H9 (cell line): ENCODE results near the gene MAP3K10. TPM values are rescaled to one million over a fixed set of nuclear protein-coding genes. Genes with fewer than 3 reads are reported as not detected.

Experiments used
- DNase-seq: peaks from one replicate; pipeline ENCODE4 v3.0.0-alpha.2; 2017
- H2AFZ ChIP-seq: one replicate; pipeline ENCODE4 v1.6.1; 2013; ENCODE audit warnings: mild to moderate bottlenecking, low read length, control low read depth, moderate library complexity
- H2AK5ac ChIP-seq: 2 replicates; pipeline ENCODE4 v1.6.1; 2013; ENCODE audit warnings: low read length, control low read depth, mixed read lengths; ENCODE audit not compliant: insufficient read length
- H2BK120ac ChIP-seq: one replicate; pipeline ENCODE4 v1.6.1; 2013; ENCODE audit warnings: low read depth, mild to moderate bottlenecking, low read length, control low read depth, inconsistent platforms; ENCODE audit not compliant: poor library complexity, severe bottlenecking
- H2BK12ac ChIP-seq: 2 replicates; pipeline ENCODE4 v1.6.1; 2013; ENCODE audit warnings: low read length, control low read depth, mixed read lengths, low read depth; ENCODE audit not compliant: insufficient read length
- H2BK15ac ChIP-seq: 2 replicates; pipeline ENCODE4 v1.6.1; 2013; ENCODE audit warnings: low read depth, low read length, control low read depth
- H2BK20ac ChIP-seq: one replicate; pipeline ENCODE4 v1.6.1; 2013; ENCODE audit warnings: low read depth, mild to moderate bottlenecking, low read length, control low read depth, inconsistent platforms; ENCODE audit not compliant: poor library complexity, severe bottlenecking
- H2BK5ac ChIP-seq: 2 replicates; pipeline ENCODE4 v1.6.1; 2013; ENCODE audit warnings: low read length, control low read depth, mixed read lengths; ENCODE audit not compliant: insufficient read length
- H3K14ac ChIP-seq: 2 replicates; pipeline ENCODE4 v1.6.1; 2013; ENCODE audit warnings: low read length, control low read depth; ENCODE audit not compliant: insufficient read depth
- H3K18ac ChIP-seq: 2 replicates; pipeline ENCODE4 v1.6.1; 2013; ENCODE audit warnings: low read depth, mild to moderate bottlenecking, mixed read lengths, low read length, control low read depth; ENCODE audit not compliant: insufficient read length
- H3K23ac ChIP-seq: 2 replicates; pipeline ENCODE4 v1.6.1; 2013; ENCODE audit warnings: low read length, control low read depth, mixed read lengths, low read depth; ENCODE audit not compliant: insufficient read length
- H3K23me2 ChIP-seq: 2 replicates; pipeline ENCODE4 v1.6.1; 2013; ENCODE audit warnings: low read depth, mild to moderate bottlenecking, mixed read lengths, low read length, control low read depth; ENCODE audit not compliant: insufficient read length, poor library complexity, severe bottlenecking
- H3K27ac ChIP-seq: 2 replicates; pipeline ENCODE4 v1.5.1; 2013; ENCODE audit warnings: low read length, control low read depth, mixed read lengths, low read depth; ENCODE audit not compliant: insufficient read length
- H3K27me3 ChIP-seq: 2 replicates; pipeline ENCODE4 v1.6.1; 2013; ENCODE audit warnings: low read length, control low read depth, inconsistent platforms; ENCODE audit not compliant: insufficient read depth
- H3K4ac ChIP-seq: 2 replicates; pipeline ENCODE4 v1.6.1; 2013; ENCODE audit warnings: low read depth, mild to moderate bottlenecking, control low read depth, inconsistent platforms, low read length, moderate library complexity
- H3K4me1 ChIP-seq: 2 replicates; pipeline ENCODE4 v1.6.1; 2013; ENCODE audit warnings: low read length, control low read depth, inconsistent platforms; ENCODE audit not compliant: insufficient read depth
- H3K4me2 ChIP-seq: 2 replicates; pipeline ENCODE4 v1.6.1; 2013; ENCODE audit warnings: low read length, control low read depth, mixed read lengths; ENCODE audit not compliant: insufficient read length, insufficient read depth
- H3K56ac ChIP-seq: 2 replicates; pipeline ENCODE4 v1.6.1; 2013; ENCODE audit warnings: low read depth, mild to moderate bottlenecking, mixed read lengths, low read length, control low read depth; ENCODE audit not compliant: insufficient read length
- H3K79me1 ChIP-seq: 2 replicates; pipeline ENCODE4 v1.6.1; 2013; ENCODE audit warnings: low read depth, mild to moderate bottlenecking, moderate library complexity, low read length, control low read depth, inconsistent platforms; ENCODE audit not compliant: insufficient read depth, poor library complexity, severe bottlenecking
- H3K79me2 ChIP-seq: 2 replicates; pipeline ENCODE4 v1.6.1; 2013; ENCODE audit warnings: low read length, control low read depth, inconsistent platforms; ENCODE audit not compliant: insufficient read depth
- H3K9ac ChIP-seq: 2 replicates; pipeline ENCODE4 v1.6.1; 2013; ENCODE audit warnings: low read length, control low read depth, mixed read lengths; ENCODE audit not compliant: insufficient read length; ENCODE audit errors: extremely low read depth
- H3K9me3 ChIP-seq: one replicate; pipeline ENCODE4 v1.6.1; 2013; ENCODE audit warnings: low read depth, low read length, inconsistent platforms; ENCODE audit not compliant: control insufficient read depth
- H3T11ph ChIP-seq: one replicate; pipeline ENCODE4 v1.6.1; 2013; ENCODE audit warnings: mild to moderate bottlenecking, low read length, control low read depth, inconsistent platforms
- H4K20me1 ChIP-seq: one replicate; pipeline ENCODE4 v1.6.1; 2013; ENCODE audit not compliant: control insufficient read depth, insufficient read length, insufficient read depth
- H4K5ac ChIP-seq: 2 replicates; pipeline ENCODE4 v1.6.1; 2013; ENCODE audit warnings: low read depth, mild to moderate bottlenecking, mixed read lengths, low read length, control low read depth; ENCODE audit not compliant: insufficient read length
- H4K8ac ChIP-seq: replicated peaks from 2 replicates; pipeline ENCODE4 v1.6.1; 2013; ENCODE audit warnings: low read length, control low read depth, mixed read lengths, low read depth; ENCODE audit not compliant: insufficient read length
- H4K91ac ChIP-seq: 2 replicates; pipeline ENCODE4 v1.6.1; 2013; ENCODE audit warnings: low read depth, mild to moderate bottlenecking, moderate library complexity, mixed read lengths, low read length, control low read depth; ENCODE audit not compliant: insufficient read length
- H3K27ac Mint-ChIP-seq, 3 experiments: 2 replicates in 2 of 3; 3 replicates in 1 of 3; pipeline ENCODE4 v1.8.0; 2020 to 2021; ENCODE audit warnings: mixed read lengths in 3 of 3, mild to moderate bottlenecking in 1 of 3, moderate library complexity in 1 of 3
- H3K27me3 Mint-ChIP-seq: 2 replicates; pipeline ENCODE4 v1.8.0; 2021; ENCODE audit warnings: low read depth, mild to moderate bottlenecking, moderate library complexity, mixed read lengths
- H3K36me3 Mint-ChIP-seq, 3 experiments: 2 replicates in 2 of 3; 3 replicates in 1 of 3; pipeline ENCODE4 v1.8.0; 2020 to 2021; ENCODE audit warnings: low read depth in 3 of 3, mixed read lengths in 3 of 3; ENCODE audit not compliant: insufficient read depth in 1 of 3
- H3K4me1 Mint-ChIP-seq, 2 experiments: 2 replicates each; pipeline ENCODE4 v1.8.0; 2020; ENCODE audit warnings: mixed read lengths in 2 of 2
- H3K4me3 Mint-ChIP-seq, 2 experiments: 2 replicates in 1 of 2; 3 replicates in 1 of 2; pipeline ENCODE4 v1.8.0; 2020 to 2021; ENCODE audit warnings: mild to moderate bottlenecking in 2 of 2, mixed read lengths in 2 of 2, moderate library complexity in 1 of 2
- H3K9me3 Mint-ChIP-seq, 2 experiments: 2 replicates in 1 of 2; 3 replicates in 1 of 2; pipeline ENCODE4 v1.8.0; 2020; ENCODE audit warnings: mild to moderate bottlenecking in 2 of 2, mixed read lengths in 2 of 2, moderate library complexity in 1 of 2
- CTCF ChIP-seq: fragments of 200-600 bp; sonication (generic); conservative IDR thresholded peaks from 3 replicates; pipeline ENCODE4 v1.8.0; 2021; ENCODE audit warnings: antibody characterized with exemption, mild to moderate bottlenecking
- WGBS: extraction: QIAGEN DNeasy Blood & Tissue Kit; methylation state at CpG from one replicate; pipeline ENCODE4 v1.1.7; 2013; ENCODE audit warnings: missing lambda C conversion rate, low lambda C conversion rate, mixed read lengths; ENCODE audit not compliant: insufficient read length; ENCODE audit errors: extremely low coverage; 5-methylcytosine and 5-hydroxymethylcytosine counted together
- total RNA-seq: library from RNA; stranded (reverse); gene quantifications from 2 replicates; pipeline ENCODE4 v1.2.1, GENCODE V29; 2021

The MAP3K10 gene
- total RNA-seq, 1 experiment from 2014 or later = 19.0 TPM

GRCh38 chr19:40241809-40242384 is 50.7 kb downstream of the MAP3K10 start:
- Histone ChIP-seq H2BK5ac (no peak overlapping the region), H3K27ac (no peak overlapping the region), H3K9me3 (no peaks in the 10 kb centered on the region), H3K27me3 (no peaks in the 10 kb centered on the region), H2AFZ (no peak overlapping the region), H2AK5ac (no peak overlapping the region), H3K23ac (no peak overlapping the region), H3K79me1 (no peaks in the 10 kb centered on the region), H3K18ac (no peak overlapping the region), H3K9ac (no peak overlapping the region), H4K91ac (no peak overlapping the region), H3K56ac (no peak overlapping the region), H3K23me2 (no peaks in the 10 kb centered on the region), H3K4me2 (no peak overlapping the region), H3K4me1 (no peaks in the 10 kb centered on the region; the same call in 1 of the 2 replicates), H4K5ac (no peak overlapping the region), H2BK15ac (no peak overlapping the region), H2BK120ac (no peak overlapping the region), H3K79me2 (no peaks in the 10 kb centered on the region; the same call in 1 of the 2 replicates), H2BK12ac (no peak overlapping the region), H3K14ac (no peak overlapping the region), H2BK20ac (no peak overlapping the region), H3T11ph (no peak overlapping the region), H4K8ac (no peak overlapping the region), H3K4ac (no peak overlapping the region), H4K20me1 (no peaks in the 10 kb centered on the region)
- peaks cover 3 to 44% (median 28%) of the 10 kb centered on the region in 3 experiments; a peak in 6 of 7 replicates for H3K36me3 Mint-ChIP-seq
- H3K9me3 Mint-ChIP-seq = no peaks in the 10 kb centered on the region
- H3K4me1 Mint-ChIP-seq = peaks cover 4 to 8% of the 10 kb centered on the region in 2 experiments; a peak in 2 of 4 replicates
- no CpG with 5 or more reads among the region's 21 CpGs for WGBS
- no peaks in the 10 kb centered on the region for H3K27me3 Mint-ChIP-seq
- H3K27ac Mint-ChIP-seq = peak overlapping the region; percentile 34 to 65 (median 38); a peak in 3 of 7 replicates
- no peak overlapping the region for H3K4me3 Mint-ChIP-seq
- no peak for DNase-seq
- TF ChIP-seq CTCF = no peak
